SW480 (cell line): ENCODE measurements around the gene SLC39A1.
"Not testable (repeated sequence)": the region's sequence is repeated elsewhere in the genome, so short reads cannot be mapped to it uniquely, and the experiment has no call there.

Experiments used
- DNase-seq: peaks from one replicate; pipeline ENCODE4 v3.0.0-alpha.2; 2016; ENCODE audit warnings: low spot score

Gene SLC39A1, protein sequence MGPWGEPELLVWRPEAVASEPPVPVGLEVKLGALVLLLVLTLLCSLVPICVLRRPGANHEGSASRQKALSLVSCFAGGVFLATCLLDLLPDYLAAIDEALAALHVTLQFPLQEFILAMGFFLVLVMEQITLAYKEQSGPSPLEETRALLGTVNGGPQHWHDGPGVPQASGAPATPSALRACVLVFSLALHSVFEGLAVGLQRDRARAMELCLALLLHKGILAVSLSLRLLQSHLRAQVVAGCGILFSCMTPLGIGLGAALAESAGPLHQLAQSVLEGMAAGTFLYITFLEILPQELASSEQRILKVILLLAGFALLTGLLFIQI

DNA sequence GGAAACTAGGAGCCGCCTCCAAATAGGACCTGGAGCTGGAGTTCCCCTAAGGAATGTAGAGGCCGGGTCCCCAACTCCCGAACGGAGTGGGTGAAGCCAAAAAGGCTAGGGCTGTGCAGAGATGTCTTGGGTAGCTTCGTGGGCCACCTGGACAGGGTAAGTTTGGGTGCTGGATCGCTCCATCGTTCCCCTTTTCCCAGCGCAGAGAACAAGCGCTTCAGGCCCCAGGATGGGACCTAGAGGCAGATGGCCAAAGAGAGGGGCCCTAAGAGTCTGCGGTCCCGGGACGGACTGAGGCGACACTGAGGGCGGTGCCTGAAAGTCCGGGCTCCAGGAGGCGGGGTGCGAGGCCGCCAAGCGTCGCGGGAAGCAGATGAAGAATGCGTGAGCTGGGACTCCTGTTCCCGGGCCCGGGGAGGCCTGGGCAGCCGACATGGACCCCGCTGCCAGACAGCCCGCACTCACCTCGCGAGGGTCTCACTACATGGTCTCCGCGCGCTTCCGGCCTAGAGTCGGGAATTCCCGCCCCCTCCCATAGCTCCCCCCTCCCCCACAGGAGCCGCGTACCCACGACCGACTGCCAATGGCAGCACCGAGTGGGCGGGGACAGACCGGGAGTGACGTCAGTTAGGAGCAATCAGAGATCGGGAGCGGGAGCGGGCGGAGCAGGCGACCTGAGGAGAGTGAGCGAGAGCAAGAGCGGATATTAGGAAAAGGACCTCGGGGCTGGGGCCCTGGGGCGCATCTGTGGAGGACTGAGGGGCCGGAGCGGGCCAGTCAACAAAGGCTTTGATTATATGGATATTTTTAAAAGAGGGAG lies at the start of gene SLC39A1:
TSS of gene SLC39A1 (minus strand) at position 508 of the 820 bp plus-strand sequence. CDS start 822 bp downstream, outside the sequence.
- peak; percentile 96 for DNase-seq

GRCh38 chr1:154012543-154012942 lies 49.2 kb upstream of the SLC39A1 start:
- DNase-seq = not testable (repeated sequence)

GRCh38 chr1:154012129-154012528 lies 48.8 kb upstream of the SLC39A1 start:
- DNase-seq = no peak

DNA sequence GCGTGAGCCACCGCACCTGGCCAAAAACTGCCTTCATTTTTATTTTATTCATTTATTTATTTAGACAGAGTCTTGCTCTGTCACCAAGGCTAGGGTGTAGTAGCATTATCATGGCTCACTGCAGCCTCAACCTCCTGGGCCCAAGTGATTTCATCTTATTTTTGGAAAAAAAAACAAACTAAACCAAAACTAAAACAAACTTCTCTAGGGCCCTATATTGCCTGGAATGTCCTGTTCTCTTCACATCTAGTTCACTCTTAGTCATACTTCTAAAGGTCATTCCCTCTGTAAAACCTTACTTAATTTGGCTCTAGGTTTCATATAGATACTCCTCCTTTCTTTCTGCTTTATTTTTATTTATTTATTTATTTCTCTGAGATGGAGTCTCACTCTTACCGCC lies 42.8 kb upstream of the SLC39A1 start:
- DNase-seq = no peak

GRCh38 chr1:154000420-154000819 lies 37.1 kb upstream of the SLC39A1 start:
- DNase-seq = no peak

- DNase-seq = not testable (repeated sequence)
Measured at GRCh38 chr1:153996882-153997281, 33.5 kb upstream of the SLC39A1 start.

DNA sequence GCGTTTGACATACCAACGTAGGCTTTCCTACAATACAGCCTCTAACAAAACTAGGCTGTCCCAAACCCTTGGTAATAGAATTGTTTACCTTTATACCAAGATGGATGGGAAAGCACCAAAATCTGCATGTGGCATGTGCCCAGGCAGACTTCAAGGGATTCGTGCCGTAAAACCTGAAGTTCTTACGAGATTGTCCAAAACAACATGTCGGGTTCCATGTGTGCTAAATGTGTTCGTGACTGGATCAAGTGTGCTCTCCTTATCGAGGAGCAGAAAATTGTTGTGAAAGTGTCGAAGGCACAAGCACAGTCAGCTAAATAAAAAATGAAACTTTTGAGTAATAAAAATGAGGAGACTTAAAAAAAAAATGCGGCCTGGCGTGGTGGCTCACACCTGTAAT lies 32.3 kb upstream of the SLC39A1 start:
- DNase-seq = no peak

- DNase-seq = no peak
Measured at GRCh38 chr1:153995202-153995601, 31.9 kb upstream of the SLC39A1 start.

DNA sequence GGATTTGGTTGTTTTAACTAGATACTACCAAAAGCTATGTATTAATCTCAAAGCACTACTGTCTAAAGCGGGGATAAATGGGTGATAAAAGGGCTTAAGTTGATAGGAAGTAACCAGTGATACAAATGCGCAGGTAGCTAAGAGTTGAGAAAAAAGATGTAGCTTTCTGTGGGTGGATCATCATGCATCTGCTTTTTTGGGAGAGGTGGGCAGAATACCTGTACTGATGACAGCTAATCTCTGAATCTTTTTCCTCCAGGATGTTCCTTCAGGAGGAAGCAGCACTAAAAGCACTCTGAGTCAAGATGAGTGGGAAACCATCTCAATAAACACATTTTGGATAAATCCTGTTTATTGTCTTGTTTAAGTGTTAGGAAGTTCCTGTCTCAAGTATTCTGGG lies 28.5 kb upstream of the SLC39A1 start:
- DNase-seq = no peak

DNA sequence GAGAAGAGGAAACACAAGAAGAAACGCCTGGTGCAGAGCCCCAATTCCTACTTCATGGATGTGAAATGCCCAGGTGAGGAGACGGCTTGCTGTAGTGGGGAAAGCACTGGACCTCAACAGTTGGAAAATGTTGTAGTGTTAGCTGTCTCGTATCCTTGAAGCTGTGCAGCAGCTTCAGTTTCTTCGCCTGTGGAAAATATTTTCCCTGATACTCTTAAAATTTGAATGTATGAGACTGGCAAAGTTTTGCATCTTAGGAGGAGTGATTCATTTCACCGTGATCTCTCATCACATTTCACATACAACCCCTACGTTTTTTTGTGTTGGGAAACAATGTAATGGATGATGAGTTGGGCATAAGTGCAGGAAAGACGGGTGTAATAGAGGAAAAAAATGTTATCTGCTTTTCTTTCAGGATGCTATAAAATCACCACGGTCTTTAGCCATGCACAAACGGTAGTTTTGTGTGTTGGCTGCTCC lies 27.9 kb upstream of the SLC39A1 start:
- DNase-seq = no peak

DNA sequence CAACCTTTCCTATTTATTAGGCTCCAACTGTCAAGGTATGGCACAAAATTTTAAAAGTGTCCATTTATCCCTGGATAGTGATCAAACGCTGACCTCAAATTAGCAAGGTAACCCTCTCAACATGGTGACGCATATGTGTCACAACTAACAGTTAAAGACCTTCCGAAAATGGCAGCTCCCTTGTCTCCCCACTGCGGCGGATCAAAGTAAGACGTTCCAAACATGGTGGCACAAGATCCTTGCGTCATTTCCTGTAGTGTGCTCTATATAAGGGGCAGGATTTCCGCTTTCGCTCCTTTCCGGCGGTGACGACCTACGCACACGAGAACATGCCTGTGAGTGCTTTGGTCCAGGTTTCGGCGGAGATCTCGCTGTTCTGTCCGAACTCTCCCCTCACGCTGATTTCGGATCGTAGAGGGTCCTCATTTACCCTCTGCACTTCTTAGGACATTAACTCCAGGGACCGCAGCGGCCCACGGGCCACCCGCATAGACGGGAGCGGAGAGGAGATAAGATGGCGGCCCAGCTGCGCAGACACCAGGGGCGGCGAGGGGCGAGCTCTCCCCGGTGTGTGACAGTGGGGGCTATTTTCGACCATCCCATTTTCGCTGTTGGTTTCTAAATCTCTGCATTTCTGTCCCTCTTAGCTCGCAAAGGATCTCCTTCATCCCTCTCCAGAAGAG lies 27.3 kb upstream of the SLC39A1 start, which contains the start of gene RPS27:
TSS of gene RPS27 (plus strand) at position 295 of the 683 bp plus-strand sequence. CDS start at position 330, 35 bp downstream.
- DNase-seq = peak; percentile 98

- DNase-seq = no peak
Measured at GRCh38 chr1:153987621-153988020, 24.3 kb upstream of the SLC39A1 start.

GRCh38 chr1:153985941-153986761 lies 22.8 kb upstream of the SLC39A1 start, which contains the start of gene RAB13:
Gene RAB13, minus strand, starts transcription at chr1:153986339. Its CDS starts 103 bp downstream, at chr1:153986236.
- DNase-seq = peak; percentile 75

DNA sequence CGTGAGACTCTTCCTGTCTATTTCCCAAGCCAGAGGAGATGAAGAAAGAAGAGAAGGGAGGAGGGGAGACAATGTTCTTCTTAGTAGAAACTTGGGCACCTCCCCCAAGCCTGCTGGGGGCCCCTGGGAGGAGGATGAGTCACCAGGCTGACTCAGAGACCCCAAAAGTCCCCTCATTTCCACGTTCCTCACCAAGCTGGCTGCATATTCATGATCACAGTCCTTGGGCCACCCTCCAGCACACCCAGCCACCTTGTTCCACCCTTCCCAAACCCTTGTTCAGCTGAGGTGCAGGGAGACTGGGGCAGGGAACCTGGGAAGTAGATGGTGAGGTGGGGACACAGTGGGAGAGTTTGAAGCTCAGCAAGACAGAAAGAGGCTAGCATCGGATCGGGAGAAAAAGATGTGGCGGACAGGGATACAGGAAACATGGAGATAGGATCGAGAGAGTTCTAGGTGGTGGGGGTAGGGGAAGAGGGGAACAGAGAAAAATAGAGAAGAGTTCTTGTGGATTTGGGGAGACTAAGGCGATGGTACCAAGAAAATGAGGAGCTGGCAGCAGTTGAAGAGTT lies 22.1 kb upstream of the SLC39A1 start:
- no peak for DNase-seq

- no peak for DNase-seq
Measured at GRCh38 chr1:153984123-153984894, 21.0 kb upstream of the SLC39A1 start.

DNA sequence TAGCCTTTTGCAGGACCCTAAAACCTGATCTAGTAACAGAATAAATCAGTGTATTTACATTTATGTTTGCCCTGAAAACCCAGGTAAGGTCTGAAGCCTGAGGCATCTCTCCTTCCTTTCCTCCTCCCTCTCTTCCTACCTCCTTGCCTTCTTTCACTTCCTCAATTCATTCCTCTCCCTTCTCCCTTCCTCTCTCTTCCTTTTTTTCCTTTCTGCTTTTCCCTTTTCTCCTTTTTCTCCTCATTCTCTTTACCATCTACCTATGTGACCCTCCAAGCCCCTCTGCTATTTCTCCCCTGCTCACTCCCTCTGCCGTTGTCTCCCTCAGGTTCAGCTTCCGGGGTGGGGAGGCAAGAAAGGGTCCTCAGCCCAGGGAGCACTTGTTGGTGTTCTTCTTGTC lies 18.4 kb upstream of the SLC39A1 start:
- DNase-seq = not testable (repeated sequence)

- DNase-seq = not testable (repeated sequence)
Measured at GRCh38 chr1:153979091-153979490, 15.8 kb upstream of the SLC39A1 start.

DNA sequence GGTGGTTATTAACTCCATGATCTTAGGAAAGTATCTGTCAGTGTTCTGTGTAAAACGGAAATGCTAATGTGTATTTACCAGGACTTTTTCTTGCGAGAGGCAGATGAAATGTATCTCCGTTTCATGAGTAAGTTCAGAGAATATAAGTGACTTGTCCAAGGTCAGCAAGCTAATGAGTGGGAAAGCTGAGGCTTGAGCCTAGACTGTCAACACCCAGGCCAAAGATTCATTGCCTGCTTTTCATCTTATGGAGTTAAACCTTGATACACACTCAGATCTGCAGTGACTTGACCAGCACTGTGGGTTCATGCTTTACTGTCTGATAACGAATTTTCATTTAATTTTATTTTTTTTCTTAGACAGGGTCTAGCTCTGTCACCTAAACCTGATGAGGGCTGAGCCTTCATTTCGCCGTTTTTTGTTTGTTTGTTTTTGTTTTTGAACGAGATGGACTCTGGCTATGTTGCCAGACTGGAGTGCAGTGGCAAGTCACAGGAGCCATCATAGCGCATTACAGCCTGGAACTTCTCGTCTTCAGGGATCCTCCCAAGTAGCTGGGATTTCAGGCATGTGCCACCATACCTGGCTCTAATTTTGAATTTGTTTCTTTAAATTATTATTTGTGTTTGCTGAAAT lies 15.1 kb upstream of the SLC39A1 start:
- no peak for DNase-seq
